Uterus (tissue), 4 donors: ENCODE results near the gene ZP4. TPM values are rescaled to one million over a fixed set of nuclear protein-coding genes. Genes with fewer than 3 reads are reported as not detected.

Source experiments
- DNase-seq, 2 donors: peaks; one replicate each; pipeline ENCODE4 v3.0.0-alpha.2; 2019 to 2020
- H3K27ac ChIP-seq, 2 donors: fragments of 200-600 bp; sonication (generic); 1 replicate in 1 of 2; 2 replicates in 1 of 2; pipeline ENCODE4 v1.5.1; 2016 to 2018
- H3K27me3 ChIP-seq, 2 donors: fragments of 200-600 bp; sonication (generic); one replicate each; pipeline ENCODE4 v1.5.1; 2018 to 2019; ENCODE audit warnings: control low read depth in 1 of 2
- H3K36me3 ChIP-seq, 2 donors: fragments of 200-600 bp; sonication (generic); one replicate each; pipeline ENCODE4 v1.5.1; 2019; ENCODE audit warnings: control low read depth in 1 of 2
- H3K4me1 ChIP-seq, 2 donors: fragments of 200-600 bp; sonication (generic); one replicate each; pipeline ENCODE4 v1.5.1; 2018 to 2019; ENCODE audit warnings: control low read depth in 1 of 2
- H3K4me3 ChIP-seq, 2 donors: fragments of 200-600 bp; sonication (generic); 1 replicate in 1 of 2; 2 replicates in 1 of 2; pipeline ENCODE4 v1.5.1; 2018 to 2019; ENCODE audit warnings: mild to moderate bottlenecking in 1 of 2
- H3K9me3 ChIP-seq, 2 donors: fragments of 200-600 bp; sonication (generic); one replicate each; pipeline ENCODE4 v1.5.1; 2019; ENCODE audit warnings: control low read depth in 1 of 2
- POLR2A ChIP-seq, 2 donors: fragments of 450-650 bp; IDR thresholded peaks; one replicate each; pipeline ENCODE4 v1.6.1; 2016; ENCODE audit warnings: antibody characterized with exemption in 2 of 2, mild to moderate bottlenecking in 1 of 2, moderate library complexity in 1 of 2
- intact Hi-C: fragments of 100-400 bp; cut with DNase I; formaldehyde crosslinking; loops from one replicate; pipeline ENCODE4 v1.15.1; 2023; ENCODE audit warnings: low total_unique reads
- total RNA-seq, 4 donors: library from RNA; depleted of rRNA in 3 of 4; stranded (reverse); fragments of >200 nt in 3 of 4; gene quantifications; one replicate each; pipeline versions ENCODE4 v1.1.0 to v1.2.4, GENCODE V29; 2014 to 2023
- TF ChIP-seq, protein P1 (sequence below), 4 experiments: fragments of 200-600 bp in 2 of 4; fragments of 450-650 bp in 2 of 4; sonication (generic) in 2 of 4; IDR thresholded peaks; one replicate each; pipeline ENCODE4 v1.5.1; 2016 to 2019; ENCODE audit warnings: antibody characterized with exemption in 4 of 4, mild to moderate bottlenecking in 2 of 4, moderate library complexity in 1 of 4
- donor health status: DM: yes; HTN: yes; CAD: no.

ZP4 gene, protein sequence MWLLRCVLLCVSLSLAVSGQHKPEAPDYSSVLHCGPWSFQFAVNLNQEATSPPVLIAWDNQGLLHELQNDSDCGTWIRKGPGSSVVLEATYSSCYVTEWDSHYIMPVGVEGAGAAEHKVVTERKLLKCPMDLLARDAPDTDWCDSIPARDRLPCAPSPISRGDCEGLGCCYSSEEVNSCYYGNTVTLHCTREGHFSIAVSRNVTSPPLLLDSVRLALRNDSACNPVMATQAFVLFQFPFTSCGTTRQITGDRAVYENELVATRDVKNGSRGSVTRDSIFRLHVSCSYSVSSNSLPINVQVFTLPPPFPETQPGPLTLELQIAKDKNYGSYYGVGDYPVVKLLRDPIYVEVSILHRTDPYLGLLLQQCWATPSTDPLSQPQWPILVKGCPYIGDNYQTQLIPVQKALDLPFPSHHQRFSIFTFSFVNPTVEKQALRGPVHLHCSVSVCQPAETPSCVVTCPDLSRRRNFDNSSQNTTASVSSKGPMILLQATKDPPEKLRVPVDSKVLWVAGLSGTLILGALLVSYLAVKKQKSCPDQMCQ
- total RNA-seq: not detected

DNA sequence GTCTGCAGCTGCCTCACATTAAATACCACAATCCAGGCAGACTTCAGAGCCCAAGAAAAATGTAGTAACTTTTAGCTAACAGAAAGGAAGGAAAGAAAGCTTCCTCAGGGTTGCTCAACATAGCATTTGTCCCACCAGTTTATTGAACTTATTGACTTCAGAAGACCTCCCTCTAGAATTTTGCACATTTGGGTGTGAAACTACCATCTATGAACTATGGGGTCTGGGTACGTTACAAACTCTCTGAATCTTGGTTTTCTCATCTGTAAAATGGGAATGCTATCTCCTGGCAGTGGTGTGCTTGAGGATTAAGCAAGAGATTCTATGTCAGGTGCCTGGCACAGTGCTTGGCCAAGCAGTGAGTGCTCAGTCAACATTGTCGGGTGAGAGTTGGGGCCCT, at the start of gene ZP4:
ZP4 (minus strand) TSS at position 101 of the 400 bp plus-strand sequence. CDS start 287 bp downstream, outside the sequence.
- Histone ChIP-seq H3K4me3 (no peak within 1 kb of the TSS), H3K4me1 (no peaks in the 10 kb centered on the region), H3K36me3 (no peaks in the 10 kb centered on the region), H3K27me3 (no peaks in the 10 kb centered on the region), H3K27ac (no peak within 1 kb of the TSS), H3K9me3 (no peaks in the 10 kb centered on the region)
- DNase-seq: no peak
- no peak for TF ChIP-seq POLR2A (IDR thresholded peaks at IDR 0.05)
- TF ChIP-seq, protein P1, sequence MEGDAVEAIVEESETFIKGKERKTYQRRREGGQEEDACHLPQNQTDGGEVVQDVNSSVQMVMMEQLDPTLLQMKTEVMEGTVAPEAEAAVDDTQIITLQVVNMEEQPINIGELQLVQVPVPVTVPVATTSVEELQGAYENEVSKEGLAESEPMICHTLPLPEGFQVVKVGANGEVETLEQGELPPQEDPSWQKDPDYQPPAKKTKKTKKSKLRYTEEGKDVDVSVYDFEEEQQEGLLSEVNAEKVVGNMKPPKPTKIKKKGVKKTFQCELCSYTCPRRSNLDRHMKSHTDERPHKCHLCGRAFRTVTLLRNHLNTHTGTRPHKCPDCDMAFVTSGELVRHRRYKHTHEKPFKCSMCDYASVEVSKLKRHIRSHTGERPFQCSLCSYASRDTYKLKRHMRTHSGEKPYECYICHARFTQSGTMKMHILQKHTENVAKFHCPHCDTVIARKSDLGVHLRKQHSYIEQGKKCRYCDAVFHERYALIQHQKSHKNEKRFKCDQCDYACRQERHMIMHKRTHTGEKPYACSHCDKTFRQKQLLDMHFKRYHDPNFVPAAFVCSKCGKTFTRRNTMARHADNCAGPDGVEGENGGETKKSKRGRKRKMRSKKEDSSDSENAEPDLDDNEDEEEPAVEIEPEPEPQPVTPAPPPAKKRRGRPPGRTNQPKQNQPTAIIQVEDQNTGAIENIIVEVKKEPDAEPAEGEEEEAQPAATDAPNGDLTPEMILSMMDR (IDR thresholded peaks at IDR 0.05): no peak
- intact Hi-C loops: no loop called here

DNA sequence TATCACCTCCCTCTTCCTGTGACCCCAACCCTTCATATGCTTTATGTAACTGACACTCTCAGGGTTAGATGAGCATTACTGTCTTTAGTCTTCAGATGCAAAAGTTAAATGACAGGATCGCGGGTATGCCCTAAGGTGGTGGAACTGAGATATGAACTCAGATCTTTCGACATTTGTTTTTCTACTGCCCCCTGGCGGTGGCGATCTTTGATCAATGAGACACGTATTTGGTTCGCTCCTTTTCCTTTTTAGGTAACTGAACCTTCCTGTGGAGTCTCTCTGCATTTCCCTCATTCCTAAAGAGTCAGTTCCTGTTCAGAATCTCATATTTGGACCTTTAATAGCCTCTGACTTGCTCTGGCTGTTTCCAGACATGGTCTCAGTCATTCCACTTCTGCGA, 47.8 kb upstream of the ZP4 start:
- H3K4me3 ChIP-seq: no peak overlapping the region
- DNase-seq: no peak
- intact Hi-C loops: no loop called here
- H3K36me3 ChIP-seq: no peaks in the 10 kb centered on the region
- no peaks in the 10 kb centered on the region for H3K27me3 ChIP-seq
- no peaks in the 10 kb centered on the region for H3K9me3 ChIP-seq
- TF ChIP-seq, protein P1 (IDR thresholded peaks at IDR 0.05): no peak
- TF ChIP-seq POLR2A (IDR thresholded peaks at IDR 0.05): no peak
- no peak overlapping the region for H3K27ac ChIP-seq
- H3K4me1 ChIP-seq: no peaks in the 10 kb centered on the region

DNA sequence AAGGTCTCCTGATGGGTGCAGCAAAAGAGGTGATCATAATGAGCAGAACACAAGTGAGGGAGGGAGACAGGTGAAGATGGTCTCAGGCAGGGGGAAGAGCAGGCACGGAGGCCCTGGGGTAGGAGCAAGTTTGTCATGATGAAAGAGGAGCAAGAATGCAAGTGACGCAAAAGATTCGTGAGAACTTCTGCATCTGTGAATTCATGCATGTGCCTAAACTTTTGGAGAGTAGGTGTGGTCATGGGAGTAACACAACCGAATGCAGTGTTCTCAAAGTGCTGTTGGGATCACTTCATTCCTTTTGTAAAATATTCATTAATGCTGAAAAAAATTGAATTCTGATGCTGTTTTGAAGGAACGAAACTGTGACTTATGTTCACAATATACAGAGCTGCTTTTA, 47.3 kb upstream of the ZP4 start:
- Histone ChIP-seq H3K9me3 (no peaks in the 10 kb centered on the region), H3K4me3 (no peak overlapping the region), H3K27me3 (no peaks in the 10 kb centered on the region), H3K36me3 (no peaks in the 10 kb centered on the region), H3K27ac (no peak overlapping the region), H3K4me1 (no peaks in the 10 kb centered on the region)
- intact Hi-C loops: no loop called here
- TF ChIP-seq, protein P1 (IDR thresholded peaks at IDR 0.05): no peak
- no peak for TF ChIP-seq POLR2A (IDR thresholded peaks at IDR 0.05)
- no peak for DNase-seq

DNA sequence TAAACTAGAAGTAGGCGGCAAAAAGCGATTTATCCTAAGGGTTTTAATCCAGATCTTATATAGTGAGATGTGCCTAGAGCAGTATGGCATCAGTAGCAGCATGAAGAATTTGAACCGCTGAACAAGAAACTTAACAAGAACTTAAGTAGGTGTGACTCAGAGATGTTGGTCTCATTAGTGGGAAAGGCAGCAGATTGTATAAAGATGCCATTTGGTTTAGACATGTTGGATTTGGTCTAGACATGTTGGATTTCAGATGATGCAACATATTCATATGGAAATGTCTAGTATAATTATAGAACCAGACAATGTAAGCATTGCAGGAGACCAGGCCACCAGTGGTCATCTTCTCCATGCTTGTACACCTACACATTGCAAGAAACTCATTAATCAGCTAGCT, 42.1 kb upstream of the ZP4 start:
- no peak for DNase-seq
- Histone ChIP-seq H3K9me3 (no peaks in the 10 kb centered on the region), H3K36me3 (no peaks in the 10 kb centered on the region), H3K27me3 (no peaks in the 10 kb centered on the region), H3K4me3 (no peak overlapping the region), H3K27ac (no peak overlapping the region), H3K4me1 (no peaks in the 10 kb centered on the region)
- TF ChIP-seq, protein P1 (IDR thresholded peaks at IDR 0.05): no peak
- no peak for TF ChIP-seq POLR2A (IDR thresholded peaks at IDR 0.05)
- intact Hi-C loops: no loop called here

DNA sequence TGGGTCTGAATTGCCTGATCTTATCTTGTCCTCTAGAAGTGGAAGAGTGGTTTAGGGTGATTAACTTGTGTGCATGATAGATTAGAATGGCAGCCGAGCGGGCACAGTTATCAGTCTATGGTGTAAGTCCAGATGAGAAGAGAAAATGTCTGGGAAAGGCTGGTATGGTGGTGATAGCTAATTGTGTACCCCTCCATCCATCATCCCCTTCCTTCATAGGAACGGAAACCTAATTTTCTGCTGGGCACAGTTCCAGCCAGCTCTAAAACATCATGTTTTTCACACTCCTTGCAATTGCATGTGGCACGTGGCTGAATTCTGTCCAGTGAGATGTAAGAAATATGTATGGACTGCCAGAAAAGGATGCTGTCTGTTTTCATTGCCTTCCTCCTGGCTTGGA, 40.9 kb upstream of the ZP4 start:
- DNase-seq: no peak

More for the DNA sequence above, 40.9 kb upstream of the ZP4 start:
- H3K9me3 ChIP-seq: no peaks in the 10 kb centered on the region
- no peak overlapping the region for H3K27ac ChIP-seq
- H3K4me1 ChIP-seq: no peaks in the 10 kb centered on the region
- intact Hi-C loops: no loop called here
- H3K4me3 ChIP-seq: no peak overlapping the region
- no peaks in the 10 kb centered on the region for H3K36me3 ChIP-seq
- TF ChIP-seq POLR2A (IDR thresholded peaks at IDR 0.05): no peak
- TF ChIP-seq, protein P1 (IDR thresholded peaks at IDR 0.05): no peak
- H3K27me3 ChIP-seq: no peaks in the 10 kb centered on the region
